ENCODE measurements around the gene SLC44A4. TPM values are rescaled to one million over a fixed set of nuclear protein-coding genes. Genes with fewer than 3 reads are reported as not detected.

The SLC44A4 gene
- total RNA-seq, 1 experiment from 2014 or later, result not detected

- H3K9me2 ChIP-seq (replicated peaks; ENCODE audit: insufficient read depth, low read length), result no peaks in the 10 kb centered on the region
- peak overlapping the region; percentile 51; the same call in 1 of the 2 replicates for H3K27ac ChIP-seq (ENCODE audit: low read length)
- DNase-seq, result no peak
- no peak overlapping the region for H2AFZ ChIP-seq (ENCODE audit: low read length)
- H3K27me3 ChIP-seq (ENCODE audit: low read length), result no peaks in the 10 kb centered on the region
- peaks cover 19% of the 10 kb centered on the region for H3K79me2 ChIP-seq (ENCODE audit: low read length)
- H3K9ac ChIP-seq (ENCODE audit: low read length), result peak overlapping the region; percentile 91
- peak overlapping the region; percentile 89 for H3K4me2 ChIP-seq (ENCODE audit: low read depth, low read length, poor library complexity, severe bottlenecking)
- H3K9me3 ChIP-seq (ENCODE audit: low read length), result no peaks in the 10 kb centered on the region
- H3K4me1 ChIP-seq (ENCODE audit: low read length), result peaks cover 45% of the 10 kb centered on the region
- H3K36me3 ChIP-seq (ENCODE audit: insufficient read depth, low read length), result peaks cover 6% of the 10 kb centered on the region; the same call in 1 of the 2 replicates
- H3K4me3 ChIP-seq (ENCODE audit: low read length), result peak overlapping the region; percentile 75
- no peaks in the 10 kb centered on the region for H4K20me1 ChIP-seq (ENCODE audit: insufficient read depth, low read depth, low read length)
Observed at GRCh38 chr6:31899215-31899614, 20.4 kb upstream of the SLC44A4 start.

GRCh38 chr6:31898383-31899011 is 19.7 kb upstream of the SLC44A4 start:
- peak; percentile 79 for DNase-seq
- Histone ChIP-seq H3K4me2 (ENCODE audit: low read depth, low read length, poor library complexity, severe bottlenecking) (peak overlapping the region; percentile 89), H3K9me2 (replicated peaks; ENCODE audit: insufficient read depth, low read length) (no peaks in the 10 kb centered on the region), H3K36me3 (ENCODE audit: insufficient read depth, low read length) (peaks cover 6% of the 10 kb centered on the region; the same call in 1 of the 2 replicates), H3K4me1 (ENCODE audit: low read length) (peaks cover 45% of the 10 kb centered on the region), H3K79me2 (ENCODE audit: low read length) (peaks cover 19% of the 10 kb centered on the region), H3K27me3 (ENCODE audit: low read length) (no peaks in the 10 kb centered on the region), H3K9me3 (ENCODE audit: low read length) (no peaks in the 10 kb centered on the region), H4K20me1 (ENCODE audit: insufficient read depth, low read depth, low read length) (no peaks in the 10 kb centered on the region), H3K27ac (ENCODE audit: low read length) (peak overlapping the region; percentile 51), H2AFZ (ENCODE audit: low read length) (peak overlapping the region; percentile 8; the same call in 1 of the 2 replicates), H3K4me3 (ENCODE audit: low read length) (peak overlapping the region; percentile 75), H3K9ac (ENCODE audit: low read length) (peak overlapping the region; percentile 91)

GRCh38 chr6:31897612-31898382 is 19.0 kb upstream of the SLC44A4 start, which contains the start of gene EHMT2:
Gene EHMT2 (minus strand): TSS chr6:31897698. CDS start chr6:31897677, 21 bp downstream.
- peaks cover 10% of the 10 kb centered on the region; the same call in 1 of the 2 replicates for H3K36me3 ChIP-seq (ENCODE audit: insufficient read depth, low read length)
- H3K4me1 ChIP-seq (ENCODE audit: low read length), result peaks cover 45% of the 10 kb centered on the region
- H3K4me3 ChIP-seq (ENCODE audit: low read length), result peak within 1 kb of the TSS; percentile 75
- peak within 1 kb of the TSS; percentile 8; the same call in 1 of the 2 replicates for H2AFZ ChIP-seq (ENCODE audit: low read length)
- peaks cover 19% of the 10 kb centered on the region for H3K79me2 ChIP-seq (ENCODE audit: low read length)
- H3K4me2 ChIP-seq (ENCODE audit: low read depth, low read length, poor library complexity, severe bottlenecking), result peak within 1 kb of the TSS; percentile 89
- peak within 1 kb of the TSS; percentile 66 for H3K27ac ChIP-seq (ENCODE audit: low read length)
- no peaks in the 10 kb centered on the region for H3K9me2 ChIP-seq (replicated peaks; ENCODE audit: insufficient read depth, low read length)
- H3K9me3 ChIP-seq (ENCODE audit: low read length), result no peaks in the 10 kb centered on the region
- no peaks in the 10 kb centered on the region for H3K27me3 ChIP-seq (ENCODE audit: low read length)
- H3K9ac ChIP-seq (ENCODE audit: low read length), result peak within 1 kb of the TSS; percentile 91
- DNase-seq, result peak; percentile 95
- no peaks in the 10 kb centered on the region for H4K20me1 ChIP-seq (ENCODE audit: insufficient read depth, low read depth, low read length)

- Histone ChIP-seq H3K4me2 (ENCODE audit: low read depth, low read length, poor library complexity, severe bottlenecking) (peak overlapping the region; percentile 89), H3K9me3 (ENCODE audit: low read length) (no peaks in the 10 kb centered on the region), H3K79me2 (ENCODE audit: low read length) (peaks cover 19% of the 10 kb centered on the region), H3K9me2 (replicated peaks; ENCODE audit: insufficient read depth, low read length) (no peaks in the 10 kb centered on the region), H3K4me1 (ENCODE audit: low read length) (peaks cover 40% of the 10 kb centered on the region), H4K20me1 (ENCODE audit: insufficient read depth, low read depth, low read length) (no peaks in the 10 kb centered on the region), H2AFZ (ENCODE audit: low read length) (no peak overlapping the region), H3K9ac (ENCODE audit: low read length) (peak overlapping the region; percentile 91), H3K36me3 (ENCODE audit: insufficient read depth, low read length) (peaks cover 16% of the 10 kb centered on the region; the same call in 1 of the 2 replicates), H3K27ac (ENCODE audit: low read length) (peak overlapping the region; percentile 66), H3K27me3 (ENCODE audit: low read length) (no peaks in the 10 kb centered on the region), H3K4me3 (ENCODE audit: low read length) (peak overlapping the region; percentile 75)
- peak; percentile 56 for DNase-seq
Observed at GRCh38 chr6:31896856-31897611, 18.2 kb upstream of the SLC44A4 start.

- Histone ChIP-seq H2AFZ (ENCODE audit: low read length) (no peak overlapping the region), H3K27me3 (ENCODE audit: low read length) (no peaks in the 10 kb centered on the region), H3K4me3 (ENCODE audit: low read length) (peak overlapping the region; percentile 75), H3K9me3 (ENCODE audit: low read length) (no peaks in the 10 kb centered on the region), H3K4me1 (ENCODE audit: low read length) (peaks cover 40% of the 10 kb centered on the region), H3K79me2 (ENCODE audit: low read length) (peaks cover 19% of the 10 kb centered on the region), H3K9ac (ENCODE audit: low read length) (peak overlapping the region; percentile 91), H3K9me2 (replicated peaks; ENCODE audit: insufficient read depth, low read length) (no peaks in the 10 kb centered on the region), H3K4me2 (ENCODE audit: low read depth, low read length, poor library complexity, severe bottlenecking) (peak overlapping the region; percentile 89), H3K36me3 (ENCODE audit: insufficient read depth, low read length) (peaks cover 21% of the 10 kb centered on the region; the same call in 1 of the 2 replicates), H3K27ac (ENCODE audit: low read length) (peak overlapping the region; percentile 66), H4K20me1 (ENCODE audit: insufficient read depth, low read depth, low read length) (no peaks in the 10 kb centered on the region)
- no peak for DNase-seq
Observed at GRCh38 chr6:31896493-31896855, 17.7 kb upstream of the SLC44A4 start.

- no peaks in the 10 kb centered on the region for H3K9me3 ChIP-seq (ENCODE audit: low read length)
- H3K36me3 ChIP-seq (ENCODE audit: insufficient read depth, low read length), result peaks cover 33% of the 10 kb centered on the region; the same call in 1 of the 2 replicates
- H2AFZ ChIP-seq (ENCODE audit: low read length), result no peak overlapping the region
- H3K27me3 ChIP-seq (ENCODE audit: low read length), result no peaks in the 10 kb centered on the region
- no peak overlapping the region for H3K4me3 ChIP-seq (ENCODE audit: low read length)
- H4K20me1 ChIP-seq (ENCODE audit: insufficient read depth, low read depth, low read length), result no peaks in the 10 kb centered on the region
- peaks cover 17% of the 10 kb centered on the region for H3K79me2 ChIP-seq (ENCODE audit: low read length)
- no peak overlapping the region for H3K4me2 ChIP-seq (ENCODE audit: low read depth, low read length, poor library complexity, severe bottlenecking)
- H3K4me1 ChIP-seq (ENCODE audit: low read length), result peaks cover 10% of the 10 kb centered on the region
- DNase-seq, result no peak
- H3K9me2 ChIP-seq (replicated peaks; ENCODE audit: insufficient read depth, low read length), result no peaks in the 10 kb centered on the region
- no peak overlapping the region for H3K9ac ChIP-seq (ENCODE audit: low read length)
- no peak overlapping the region for H3K27ac ChIP-seq (ENCODE audit: low read length)
Observed at GRCh38 chr6:31892821-31893220, 14.0 kb upstream of the SLC44A4 start.

- H3K9me3 ChIP-seq (ENCODE audit: low read length), result no peaks in the 10 kb centered on the region
- H3K4me2 ChIP-seq (ENCODE audit: low read depth, low read length, poor library complexity, severe bottlenecking), result no peak overlapping the region
- no peaks in the 10 kb centered on the region for H3K9me2 ChIP-seq (replicated peaks; ENCODE audit: insufficient read depth, low read length)
- H3K9ac ChIP-seq (ENCODE audit: low read length), result no peak overlapping the region
- no peaks in the 10 kb centered on the region for H4K20me1 ChIP-seq (ENCODE audit: insufficient read depth, low read depth, low read length)
- no peak for DNase-seq
- no peaks in the 10 kb centered on the region for H3K27me3 ChIP-seq (ENCODE audit: low read length)
- peaks cover 30% of the 10 kb centered on the region; the same call in 1 of the 2 replicates for H3K36me3 ChIP-seq (ENCODE audit: insufficient read depth, low read length)
- H3K4me1 ChIP-seq (ENCODE audit: low read length), result no peaks in the 10 kb centered on the region
- no peak overlapping the region for H3K4me3 ChIP-seq (ENCODE audit: low read length)
- H3K27ac ChIP-seq (ENCODE audit: low read length), result no peak overlapping the region
- no peak overlapping the region for H2AFZ ChIP-seq (ENCODE audit: low read length)
- no peaks in the 10 kb centered on the region for H3K79me2 ChIP-seq (ENCODE audit: low read length)
Observed at GRCh38 chr6:31889331-31889972, 10.7 kb upstream of the SLC44A4 start.
